ENCODE data around the gene SEPTIN7.

DNA sequence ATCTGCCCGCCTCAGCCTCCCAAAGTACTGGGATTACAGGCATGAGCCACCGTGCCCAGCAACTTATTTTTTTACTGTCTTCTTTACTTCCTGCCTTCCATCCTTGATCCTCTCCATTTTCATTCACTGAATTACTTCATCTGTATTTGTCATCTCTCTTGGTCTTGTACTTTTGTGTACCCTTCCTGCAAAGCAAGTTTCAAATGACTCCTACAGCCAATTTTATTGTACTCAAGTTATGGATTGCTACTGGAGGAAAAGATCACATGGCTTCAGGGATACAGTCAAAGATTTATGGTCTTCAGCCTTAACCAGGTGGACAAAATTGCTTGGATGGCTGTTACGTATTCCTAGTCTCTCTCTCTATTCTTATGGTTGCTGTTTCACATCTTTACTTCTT lies 22.6 kb downstream of the SEPTIN7 start:
- no peak for TF ChIP-seq POLR2A (IDR thresholded peaks at IDR 0.05)
- TF ChIP-seq, protein P1, sequence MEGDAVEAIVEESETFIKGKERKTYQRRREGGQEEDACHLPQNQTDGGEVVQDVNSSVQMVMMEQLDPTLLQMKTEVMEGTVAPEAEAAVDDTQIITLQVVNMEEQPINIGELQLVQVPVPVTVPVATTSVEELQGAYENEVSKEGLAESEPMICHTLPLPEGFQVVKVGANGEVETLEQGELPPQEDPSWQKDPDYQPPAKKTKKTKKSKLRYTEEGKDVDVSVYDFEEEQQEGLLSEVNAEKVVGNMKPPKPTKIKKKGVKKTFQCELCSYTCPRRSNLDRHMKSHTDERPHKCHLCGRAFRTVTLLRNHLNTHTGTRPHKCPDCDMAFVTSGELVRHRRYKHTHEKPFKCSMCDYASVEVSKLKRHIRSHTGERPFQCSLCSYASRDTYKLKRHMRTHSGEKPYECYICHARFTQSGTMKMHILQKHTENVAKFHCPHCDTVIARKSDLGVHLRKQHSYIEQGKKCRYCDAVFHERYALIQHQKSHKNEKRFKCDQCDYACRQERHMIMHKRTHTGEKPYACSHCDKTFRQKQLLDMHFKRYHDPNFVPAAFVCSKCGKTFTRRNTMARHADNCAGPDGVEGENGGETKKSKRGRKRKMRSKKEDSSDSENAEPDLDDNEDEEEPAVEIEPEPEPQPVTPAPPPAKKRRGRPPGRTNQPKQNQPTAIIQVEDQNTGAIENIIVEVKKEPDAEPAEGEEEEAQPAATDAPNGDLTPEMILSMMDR (IDR thresholded peaks at IDR 0.05), result no peak
